Activated CD4-positive, alpha-beta T cell treated with anti-CD3 and anti-CD28 coated beads, Interleukin-10, Interleukin-2, amounts not matched to agents 100 ng/mL and 50 ng/mL, durations not matched to agents 16 hours and 8 hours (primary cell): ENCODE results near the gene HTR6.

Experiments used
- DNase-seq: peaks from one replicate; pipeline ENCODE4 v3.0.0-alpha.2; 2020

Gene HTR6

GRCh38 chr1:19728413-19729145 lies 63.9 kb downstream of the HTR6 start:
- DNase-seq = no peak

DNA sequence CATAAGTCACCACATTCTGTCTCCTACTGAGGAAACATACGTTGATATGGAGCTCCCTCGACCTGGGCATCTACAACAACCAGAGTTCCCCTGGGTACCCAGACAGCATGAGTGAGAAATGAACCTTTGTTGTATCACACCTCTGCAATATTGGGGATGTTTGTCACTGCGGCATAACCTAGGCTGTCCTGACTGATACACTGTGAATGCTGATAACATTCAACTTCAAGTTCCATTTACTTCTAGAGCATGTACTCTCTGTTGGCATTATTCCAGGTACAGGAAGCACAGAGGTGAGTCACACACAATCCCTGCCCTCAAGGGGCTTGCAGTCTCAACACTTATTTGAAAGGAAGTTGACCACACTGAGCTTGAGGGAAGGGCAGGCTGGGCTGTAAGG lies 65.6 kb downstream of the HTR6 start:
- no peak for DNase-seq
